Measurements from ENCODE around the gene GOLGA6L22.
"Not testable (repeated sequence)": the region's sequence is repeated elsewhere in the genome, so short reads cannot be mapped to it uniquely, and the experiment has no call there.

The GOLGA6L22 gene

GRCh38 chr15:22458603-22459002 lies at the start of gene GOLGA6L22:
Gene GOLGA6L22 (plus strand): TSS chr15:22458903. CDS start chr15:22458994, 91 bp downstream.
- DNase-seq (ENCODE audit: low read depth in 2 of 2) = not testable (repeated sequence)

GRCh38 chr15:22417288-22417687 lies 41.4 kb upstream of the GOLGA6L22 start:
- not testable (repeated sequence) for DNase-seq (ENCODE audit: low read depth in 2 of 2)

- DNase-seq (ENCODE audit: low read depth in 2 of 2) = not testable (repeated sequence)
These were observed 40.9 kb upstream of the GOLGA6L22 start for GRCh38 chr15:22417795-22418194.

GRCh38 chr15:22418212-22418611 lies 40.5 kb upstream of the GOLGA6L22 start:
- not testable (repeated sequence) for DNase-seq (ENCODE audit: low read depth in 2 of 2)

GRCh38 chr15:22418666-22419065 lies 40.0 kb upstream of the GOLGA6L22 start:
- DNase-seq (ENCODE audit: low read depth in 2 of 2) = not testable (repeated sequence)

- DNase-seq (ENCODE audit: low read depth in 2 of 2) = not testable (repeated sequence)
These were observed 38.4 kb upstream of the GOLGA6L22 start for GRCh38 chr15:22420340-22420739.

- not testable (repeated sequence) for DNase-seq (ENCODE audit: low read depth in 2 of 2)
These were observed 29.3 kb upstream of the GOLGA6L22 start for GRCh38 chr15:22429426-22429825.

GRCh38 chr15:22431687-22432086 lies 27.0 kb upstream of the GOLGA6L22 start:
- DNase-seq (ENCODE audit: low read depth in 2 of 2) = not testable (repeated sequence)

GRCh38 chr15:22494490-22495113 lies 35.9 kb downstream of the GOLGA6L22 start:
- DNase-seq (ENCODE audit: low read depth in 2 of 2) = peak; percentile 0 to 17

GRCh38 chr15:22497200-22497599 lies 38.5 kb downstream of the GOLGA6L22 start:
- DNase-seq (ENCODE audit: low read depth in 2 of 2) = not testable (repeated sequence)

- not testable (repeated sequence) for DNase-seq (ENCODE audit: low read depth in 2 of 2)
These were observed 39.7 kb downstream of the GOLGA6L22 start for GRCh38 chr15:22498220-22498925.

GRCh38 chr15:22502272-22502671 lies 43.6 kb downstream of the GOLGA6L22 start:
- not testable (repeated sequence) for DNase-seq (ENCODE audit: low read depth in 2 of 2)

GRCh38 chr15:22506959-22507358 lies 48.3 kb downstream of the GOLGA6L22 start:
- DNase-seq (ENCODE audit: low read depth in 2 of 2) = not testable (repeated sequence)

GRCh38 chr15:22516140-22516539 lies 57.4 kb downstream of the GOLGA6L22 start:
- not testable (repeated sequence) for DNase-seq (ENCODE audit: low read depth in 2 of 2)

Measured in stimulated activated CD4-positive, alpha-beta T cell treated with anti-CD3 and anti-CD28 coated beads, Interleukin-1b, Interleukin-23, amount 100 ng/mL, for 4 hours (primary cell).